Esophagus squamous epithelium (tissue), 4 donors: ENCODE data around the gene CHST11.

Experiments
- POLR2A ChIP-seq, 4 donors: fragments of 450-650 bp; IDR thresholded peaks; one replicate each; pipeline ENCODE4 v1.6.1; 2017; ENCODE audit warnings: antibody characterized with exemption in 4 of 4, mild to moderate bottlenecking in 4 of 4, moderate library complexity in 3 of 4
- TF ChIP-seq, protein P1 (sequence below), 6 experiments: fragments of 450-650 bp in 4 of 6; fragments of 200-600 bp in 2 of 6; sonication (generic) in 2 of 6; IDR thresholded peaks; one replicate each; pipeline ENCODE4 v1.5.1; 2016 to 2019; ENCODE audit warnings: antibody characterized with exemption in 6 of 6, mild to moderate bottlenecking in 4 of 6, moderate library complexity in 4 of 6

- TF ChIP-seq, protein P1, sequence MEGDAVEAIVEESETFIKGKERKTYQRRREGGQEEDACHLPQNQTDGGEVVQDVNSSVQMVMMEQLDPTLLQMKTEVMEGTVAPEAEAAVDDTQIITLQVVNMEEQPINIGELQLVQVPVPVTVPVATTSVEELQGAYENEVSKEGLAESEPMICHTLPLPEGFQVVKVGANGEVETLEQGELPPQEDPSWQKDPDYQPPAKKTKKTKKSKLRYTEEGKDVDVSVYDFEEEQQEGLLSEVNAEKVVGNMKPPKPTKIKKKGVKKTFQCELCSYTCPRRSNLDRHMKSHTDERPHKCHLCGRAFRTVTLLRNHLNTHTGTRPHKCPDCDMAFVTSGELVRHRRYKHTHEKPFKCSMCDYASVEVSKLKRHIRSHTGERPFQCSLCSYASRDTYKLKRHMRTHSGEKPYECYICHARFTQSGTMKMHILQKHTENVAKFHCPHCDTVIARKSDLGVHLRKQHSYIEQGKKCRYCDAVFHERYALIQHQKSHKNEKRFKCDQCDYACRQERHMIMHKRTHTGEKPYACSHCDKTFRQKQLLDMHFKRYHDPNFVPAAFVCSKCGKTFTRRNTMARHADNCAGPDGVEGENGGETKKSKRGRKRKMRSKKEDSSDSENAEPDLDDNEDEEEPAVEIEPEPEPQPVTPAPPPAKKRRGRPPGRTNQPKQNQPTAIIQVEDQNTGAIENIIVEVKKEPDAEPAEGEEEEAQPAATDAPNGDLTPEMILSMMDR (IDR thresholded peaks at IDR 0.05), result no peak
- TF ChIP-seq POLR2A (IDR thresholded peaks at IDR 0.05), result peak in 1 of 4 donors; percentile 8
Observed at GRCh38 chr12:104459368-104459909, 2.7 kb downstream of the CHST11 start.
